PC-3 (cell line): Measurements from ENCODE around the gene PROSER2. TPM values are rescaled to one million over a fixed set of nuclear protein-coding genes. Genes with fewer than 3 reads are reported as not detected.
A peak's percentile ranks its signal among the peaks of the same experiment; 100 is the strongest.

Source experiments
- ATAC-seq: fragments of 200-7000 bp; cut with Tn5 transposase; 2 replicates; pipeline ENCODE4 v1.9.1; 2020; ENCODE audit warnings: mild to moderate bottlenecking, moderate library complexity
- BruUV-seq: library from RNA; stranded (reverse); fragments of 400-500 nt; replicated peaks from 2 replicates; lab custom pipeline; 2021; lab: Mats Ljungman, UMichigan
- CTCF ChIA-PET: fragments of 300-600 bp; sonication (Branson Sonifier 250); formaldehyde crosslinking; loops from one replicate; lab custom pipeline; 2022; ENCODE audit warnings: antibody characterized with exemption; lab: Charles Lee
- POLR2A ChIA-PET: fragments of 300-600 bp; sonication (Branson Sonifier 250); formaldehyde crosslinking; loops from one replicate; lab custom pipeline; 2022; ENCODE audit warnings: antibody characterized with exemption; ENCODE audit not compliant: unreplicated experiment; lab: Charles Lee
- DNase-seq: peaks from one replicate; pipeline ENCODE4 v3.0.0-alpha.2; 2015
- H2AFZ ChIP-seq: fragments of 300-600 bp; sonication (generic); 2 replicates; pipeline ENCODE4 v1.6.0; 2016; ENCODE audit warnings: antibody characterized with exemption, low read length
- H3F3A ChIP-seq: fragments of 300-600 bp; sonication (generic); one replicate; pipeline ENCODE4 v1.6.0; 2017; ENCODE audit warnings: antibody characterized with exemption, low read length, control low read depth, mild to moderate bottlenecking; ENCODE audit not compliant: unreplicated experiment
- H3K27ac ChIP-seq: fragments of 300-600 bp; sonication (generic); 2 replicates; pipeline ENCODE4 v1.5.1; 2016; ENCODE audit warnings: mild to moderate bottlenecking, low read length
- H3K27me3 ChIP-seq: fragments of 300-600 bp; sonication (generic); 2 replicates; pipeline ENCODE4 v1.6.1; 2016; ENCODE audit warnings: low read length, mixed read lengths
- H3K36me3 ChIP-seq: fragments of 300-600 bp; sonication (generic); 2 replicates; pipeline ENCODE4 v1.6.1; 2016; ENCODE audit warnings: low read depth, mixed run types, low read length, mixed read lengths
- H3K4me1 ChIP-seq: fragments of 300-600 bp; sonication (generic); 2 replicates; pipeline ENCODE4 v1.5.1; 2016; ENCODE audit warnings: low read length; ENCODE audit not compliant: insufficient read depth
- H3K4me2 ChIP-seq: fragments of 300-600 bp; sonication (generic); 2 replicates; pipeline ENCODE4 v1.6.0; 2016; ENCODE audit warnings: low read length
- H3K4me3 ChIP-seq: fragments of 300-600 bp; sonication (generic); 2 replicates; pipeline ENCODE4 v1.5.1; 2016; ENCODE audit warnings: mild to moderate bottlenecking, low read length, mixed read lengths
- H3K79me2 ChIP-seq: fragments of 300-600 bp; sonication (generic); 2 replicates; pipeline ENCODE4 v1.6.1; 2017; ENCODE audit warnings: low read length, mixed read lengths
- H3K9ac ChIP-seq: fragments of 300-600 bp; sonication (generic); 2 replicates; pipeline ENCODE4 v1.6.0; 2016; ENCODE audit warnings: mild to moderate bottlenecking, low read length
- H3K9me2 ChIP-seq: fragments of 300-600 bp; sonication (generic); replicated peaks from 2 replicates; pipeline ENCODE4 v1.6.1; 2016; ENCODE audit warnings: mixed run types, low read length, mixed read lengths
- H3K9me3 ChIP-seq: fragments of 300-600 bp; sonication (generic); 2 replicates; pipeline ENCODE4 v1.6.1; 2016; ENCODE audit warnings: low read length, mixed read lengths
- H4K20me1 ChIP-seq: fragments of 300-600 bp; sonication (generic); 2 replicates; pipeline ENCODE4 v1.6.1; 2016; ENCODE audit warnings: low read length, mixed read lengths
- EZH2 ChIP-seq: fragments of 300-600 bp; sonication (generic); IDR thresholded peaks from one replicate; pipeline ENCODE4 v1.6.1; 2017; ENCODE audit warnings: antibody characterized with exemption, mild to moderate bottlenecking, low read length; ENCODE audit not compliant: unreplicated experiment
- EZH2phosphoT487 ChIP-seq: fragments of 300-600 bp; sonication (generic); IDR thresholded peaks from 2 replicates; pipeline ENCODE4 v1.6.1; 2018; ENCODE audit warnings: mild to moderate bottlenecking, antibody characterized with exemption, low read length, borderline replicate concordance
- intact Hi-C: fragments of 100-400 bp; cut with micrococcal nuclease; formaldehyde crosslinking; loops from 2 replicates; pipeline ENCODE4 v1.9.0; 2023
- total RNA-seq: library from RNA; depleted of rRNA; stranded (reverse); fragments of >200 nt; gene quantifications from 2 replicates; pipeline ENCODE4 v1.2.3, GENCODE V29; 2014
- TF ChIP-seq, protein P1 (sequence below): fragments of 300-600 bp; sonication (generic); conservative IDR thresholded peaks from 2 replicates; pipeline ENCODE4 v1.5.1; 2017; ENCODE audit warnings: antibody characterized with exemption, low read depth, mild to moderate bottlenecking, low read length

Gene PROSER2
- total RNA-seq, 1 experiment from 2014 or later = 52.5 TPM

DNA sequence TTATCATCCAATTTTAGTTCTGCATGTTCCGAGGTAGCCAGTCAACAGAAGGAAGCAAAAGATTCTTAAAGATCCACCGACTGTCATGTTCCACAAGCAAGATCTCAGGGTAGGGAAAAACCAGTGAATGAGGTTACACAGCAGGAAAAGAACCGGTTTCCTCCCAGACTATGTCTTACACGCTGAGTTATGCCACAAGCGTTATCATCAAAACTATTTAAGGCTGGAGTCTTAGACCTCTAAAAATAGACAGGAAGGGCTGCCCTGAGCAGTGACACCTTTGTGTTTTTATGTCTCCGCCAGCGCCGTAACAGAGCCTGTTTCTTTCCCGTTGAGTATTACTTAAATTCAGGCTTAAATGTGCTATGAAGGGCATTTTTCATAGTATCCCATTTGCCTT lies 48.3 kb downstream of the PROSER2 start:
- no peaks in the 10 kb centered on the region for H3F3A ChIP-seq
- no peak overlapping the region for H3K9ac ChIP-seq
- no peaks in the 10 kb centered on the region for H3K9me3 ChIP-seq
- no peaks in the 10 kb centered on the region for H3K27me3 ChIP-seq
- no peak overlapping the region for H3K27ac ChIP-seq
- no peak overlapping the region for H2AFZ ChIP-seq
- ATAC-seq = no peak
- BruUV-seq = no TSS peak
- peaks cover 21% of the 10 kb centered on the region for H3K4me1 ChIP-seq
- POLR2A ChIA-PET = no interaction called here
- no peak overlapping the region for H3K4me2 ChIP-seq
- CTCF ChIA-PET = no interaction called here
- no peaks in the 10 kb centered on the region; the same call in 1 of the 2 replicates for H3K36me3 ChIP-seq
- intact Hi-C loops = loop anchor here (10.0 kb wide), 1 partner anchor 113 kb away; no protein-coding TSS in a partner anchor
- H3K9me2 ChIP-seq = no peaks in the 10 kb centered on the region
- H3K79me2 ChIP-seq = no peaks in the 10 kb centered on the region
- H3K4me3 ChIP-seq = no peak overlapping the region
- no peak for DNase-seq
- TF ChIP-seq, protein P1, sequence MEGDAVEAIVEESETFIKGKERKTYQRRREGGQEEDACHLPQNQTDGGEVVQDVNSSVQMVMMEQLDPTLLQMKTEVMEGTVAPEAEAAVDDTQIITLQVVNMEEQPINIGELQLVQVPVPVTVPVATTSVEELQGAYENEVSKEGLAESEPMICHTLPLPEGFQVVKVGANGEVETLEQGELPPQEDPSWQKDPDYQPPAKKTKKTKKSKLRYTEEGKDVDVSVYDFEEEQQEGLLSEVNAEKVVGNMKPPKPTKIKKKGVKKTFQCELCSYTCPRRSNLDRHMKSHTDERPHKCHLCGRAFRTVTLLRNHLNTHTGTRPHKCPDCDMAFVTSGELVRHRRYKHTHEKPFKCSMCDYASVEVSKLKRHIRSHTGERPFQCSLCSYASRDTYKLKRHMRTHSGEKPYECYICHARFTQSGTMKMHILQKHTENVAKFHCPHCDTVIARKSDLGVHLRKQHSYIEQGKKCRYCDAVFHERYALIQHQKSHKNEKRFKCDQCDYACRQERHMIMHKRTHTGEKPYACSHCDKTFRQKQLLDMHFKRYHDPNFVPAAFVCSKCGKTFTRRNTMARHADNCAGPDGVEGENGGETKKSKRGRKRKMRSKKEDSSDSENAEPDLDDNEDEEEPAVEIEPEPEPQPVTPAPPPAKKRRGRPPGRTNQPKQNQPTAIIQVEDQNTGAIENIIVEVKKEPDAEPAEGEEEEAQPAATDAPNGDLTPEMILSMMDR = no peak
- TF ChIP-seq EZH2 (no peak), EZH2phosphoT487 (no peak)
- no peaks in the 10 kb centered on the region for H4K20me1 ChIP-seq

- ChIA-PET POLR2A (no interaction called here), CTCF (interaction anchor here (1.3 kb wide), 1 partner anchor 112 kb away, joined by 4 read pairs; no protein-coding TSS in a partner anchor)
- Histone ChIP-seq H3K4me1 (peaks cover 21% of the 10 kb centered on the region), H2AFZ (no peak overlapping the region), H3K9ac (peak overlapping the region; percentile 86), H3K27ac (peak overlapping the region; percentile 99), H3K36me3 (no peaks in the 10 kb centered on the region), H3K9me3 (no peaks in the 10 kb centered on the region), H3K4me2 (peak overlapping the region; percentile 57), H3K9me2 (no peaks in the 10 kb centered on the region), H3K27me3 (no peaks in the 10 kb centered on the region), H4K20me1 (no peaks in the 10 kb centered on the region), H3F3A (no peaks in the 10 kb centered on the region), H3K79me2 (no peaks in the 10 kb centered on the region), H3K4me3 (no peak overlapping the region)
- intact Hi-C loops = loop anchor here (10.0 kb wide), 1 partner anchor 110 kb away; no protein-coding TSS in a partner anchor
- TSS peak; percentile 82 for BruUV-seq
- DNase-seq = peak; percentile 68
- TF ChIP-seq EZH2 = no peak
- TF ChIP-seq EZH2phosphoT487 = no peak
- TF ChIP-seq, protein P1 = no peak
- peak; percentile 12 for ATAC-seq
Observed at GRCh38 chr10:11874568-11875493, 51.7 kb downstream of the PROSER2 start.
